HG03571 (cell line): Measurements from ENCODE around the gene SBF2.
"Not testable (repeated sequence)": the region's sequence is repeated elsewhere in the genome, so short reads cannot be mapped to it uniquely, and the experiment has no call there.

Source experiments
- ATAC-seq: cut with Tn5 transposase; IDR thresholded peaks from one replicate; pipeline ENCODE4 v1.9.1; 2021; ENCODE audit not compliant: unreplicated experiment

Gene SBF2

DNA sequence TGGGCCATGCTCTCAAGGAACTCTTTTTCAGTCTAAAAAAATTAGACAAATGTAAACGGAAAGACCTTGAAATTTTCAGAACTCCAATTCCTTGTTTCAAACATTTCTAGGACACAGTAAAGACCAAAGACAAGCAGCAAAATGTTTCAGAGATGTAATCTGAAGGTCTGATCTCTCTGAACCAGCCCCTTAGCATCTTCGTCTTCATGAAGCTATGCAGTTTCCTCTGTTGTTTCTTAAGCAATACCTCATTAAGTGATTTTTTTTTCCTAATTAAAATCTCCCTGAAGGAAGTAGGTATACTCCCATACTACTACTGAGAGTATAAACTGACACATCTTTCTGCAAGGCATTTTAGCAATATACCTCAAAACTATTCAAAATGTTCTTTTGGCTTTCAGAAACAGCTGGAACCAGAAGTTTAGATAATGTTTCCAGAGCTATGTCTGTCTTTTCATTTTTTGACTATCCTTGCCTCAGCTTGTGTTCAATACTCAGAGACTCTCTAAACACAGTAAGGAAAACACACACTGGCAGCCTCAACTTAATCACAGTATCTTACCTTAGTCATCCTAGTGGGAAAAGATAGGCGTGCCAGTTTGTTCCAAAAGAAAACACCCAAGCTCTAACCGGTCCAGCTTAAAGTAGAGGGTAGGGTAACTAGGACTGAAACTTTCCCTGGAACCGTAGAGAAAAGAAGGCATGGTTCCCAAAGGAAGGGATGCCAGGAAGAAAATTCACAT, 25.1 kb downstream of the SBF2 start:
- ATAC-seq: no peak

DNA sequence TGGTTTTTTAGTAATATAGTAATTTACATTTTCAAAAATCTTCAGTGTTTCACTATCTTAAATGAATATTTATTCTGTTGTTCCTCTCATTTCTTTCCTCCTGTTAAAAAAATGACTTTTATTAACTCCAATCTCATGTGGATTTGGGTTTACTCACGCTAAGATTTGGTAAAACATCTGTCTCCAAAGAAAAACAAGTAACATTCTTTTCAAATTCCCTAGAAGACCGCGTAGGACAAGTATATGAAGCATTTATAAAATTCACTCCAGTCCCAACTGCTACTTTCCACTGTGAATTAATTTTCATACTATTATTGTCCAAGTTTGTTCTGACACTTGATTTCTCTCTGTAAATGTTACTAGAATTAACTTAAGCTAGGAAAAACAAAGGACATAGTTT, 26.2 kb downstream of the SBF2 start:
- ATAC-seq: no peak

DNA sequence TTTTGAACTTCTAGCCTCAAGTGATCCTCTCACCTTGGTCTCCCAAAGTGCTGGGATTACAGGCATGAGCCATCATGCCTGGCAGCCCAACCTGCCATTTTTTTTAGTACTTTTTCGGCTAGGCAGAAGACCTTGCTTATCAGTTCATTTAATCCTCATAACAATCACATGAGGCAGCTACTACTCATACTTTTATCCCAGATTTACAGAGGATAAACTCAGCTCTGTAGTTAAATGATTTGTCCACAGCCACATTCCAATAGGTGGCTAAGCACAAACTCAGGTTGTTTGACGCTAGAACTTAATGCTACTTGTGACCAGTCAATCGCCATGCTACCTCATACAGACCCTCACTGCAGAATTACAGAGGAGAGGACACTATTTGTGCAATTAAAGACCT, 28.1 kb downstream of the SBF2 start:
- ATAC-seq: no peak

DNA sequence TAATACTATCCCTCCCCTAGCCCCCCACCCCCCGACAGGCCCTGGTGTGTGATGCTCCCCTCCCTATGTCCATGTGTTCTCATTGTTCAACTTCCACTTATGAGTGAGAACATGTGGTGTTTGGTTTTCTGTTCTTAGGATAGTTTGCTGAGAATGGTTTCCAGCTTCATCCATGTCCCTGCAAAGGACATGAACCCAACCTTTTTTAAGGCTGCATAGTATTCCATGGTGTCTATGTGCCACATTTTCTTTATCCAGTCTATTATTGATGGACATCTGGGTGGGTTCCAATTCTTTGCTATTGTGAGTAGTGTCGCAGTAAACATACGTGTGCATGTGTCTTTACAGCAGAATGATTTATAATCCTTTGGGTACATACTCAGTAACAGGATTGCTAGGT, 29.3 kb downstream of the SBF2 start:
- ATAC-seq: not testable (repeated sequence)

GRCh38 chr11:10263929-10264328, 30.1 kb downstream of the SBF2 start:
- no peak for ATAC-seq

DNA sequence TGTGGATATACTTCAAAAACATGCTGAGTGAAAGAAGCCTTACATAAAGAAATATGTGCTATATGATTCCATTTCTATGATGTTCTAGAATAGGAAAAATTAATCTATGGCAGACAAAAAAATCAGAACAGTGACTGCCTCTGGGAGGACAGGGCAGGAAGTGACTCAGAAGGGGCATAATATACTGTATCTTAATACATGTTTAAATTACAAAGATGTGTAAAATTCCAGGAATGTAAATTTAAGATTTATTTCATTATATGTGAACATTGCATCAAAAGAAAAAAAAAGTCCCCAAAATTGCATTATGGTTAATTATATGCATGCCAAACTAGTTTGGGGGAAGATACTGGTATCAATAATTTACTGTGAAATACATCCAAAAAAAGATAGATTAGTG, 32.2 kb downstream of the SBF2 start:
- ATAC-seq: no peak

DNA sequence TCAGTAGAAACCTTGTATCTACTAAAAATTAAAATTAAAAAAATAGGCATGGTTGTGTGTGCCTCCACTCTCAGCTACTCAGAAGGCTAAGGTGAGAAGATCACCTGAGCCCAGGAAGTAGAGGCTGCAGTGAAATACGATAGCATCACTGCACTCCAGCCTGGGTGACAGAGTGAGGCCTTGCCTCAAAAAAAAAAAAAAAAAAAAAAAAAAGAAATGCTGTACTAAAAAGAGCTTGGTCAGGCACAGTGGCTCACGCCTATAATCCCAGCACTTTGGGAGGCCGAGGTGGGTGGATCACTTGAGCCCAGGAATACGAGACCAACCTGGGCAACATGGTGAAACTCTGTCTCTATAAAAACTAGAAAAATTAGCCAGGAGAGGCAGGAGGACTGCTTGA, 36.5 kb downstream of the SBF2 start:
- no peak for ATAC-seq

DNA sequence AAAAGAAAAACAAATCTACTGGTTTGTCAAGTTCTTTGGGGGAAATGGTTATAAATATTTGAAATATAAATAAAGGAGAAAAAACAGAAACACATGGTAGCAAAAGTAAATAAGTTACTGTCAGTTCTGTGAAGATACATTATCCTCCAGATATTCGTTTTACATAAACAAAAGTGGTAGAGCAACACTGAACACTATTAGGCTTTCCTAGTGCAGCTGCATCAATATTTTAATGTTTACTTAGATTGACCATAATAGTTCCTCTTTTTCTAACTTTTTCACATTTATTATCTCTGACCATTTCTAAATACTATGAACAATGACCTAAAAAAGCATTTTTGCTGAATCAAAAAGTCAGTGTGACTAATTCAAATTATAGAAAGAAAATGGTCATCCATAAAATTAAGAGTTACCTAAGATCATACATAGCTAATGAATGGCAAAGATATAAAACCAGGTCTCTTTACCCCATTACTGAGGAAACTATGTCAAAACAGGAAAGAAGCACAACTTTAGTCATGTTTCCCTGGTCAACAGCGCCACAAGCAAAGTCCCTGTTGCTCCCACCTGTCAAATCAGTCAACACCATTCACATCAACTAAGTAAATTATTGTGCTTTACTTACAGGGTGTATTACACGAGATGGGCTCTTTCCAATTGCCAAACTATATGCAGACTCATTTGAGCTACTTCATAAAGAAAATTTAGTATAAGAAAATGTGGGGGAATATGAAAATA, 38.5 kb downstream of the SBF2 start:
- ATAC-seq: no peak

DNA sequence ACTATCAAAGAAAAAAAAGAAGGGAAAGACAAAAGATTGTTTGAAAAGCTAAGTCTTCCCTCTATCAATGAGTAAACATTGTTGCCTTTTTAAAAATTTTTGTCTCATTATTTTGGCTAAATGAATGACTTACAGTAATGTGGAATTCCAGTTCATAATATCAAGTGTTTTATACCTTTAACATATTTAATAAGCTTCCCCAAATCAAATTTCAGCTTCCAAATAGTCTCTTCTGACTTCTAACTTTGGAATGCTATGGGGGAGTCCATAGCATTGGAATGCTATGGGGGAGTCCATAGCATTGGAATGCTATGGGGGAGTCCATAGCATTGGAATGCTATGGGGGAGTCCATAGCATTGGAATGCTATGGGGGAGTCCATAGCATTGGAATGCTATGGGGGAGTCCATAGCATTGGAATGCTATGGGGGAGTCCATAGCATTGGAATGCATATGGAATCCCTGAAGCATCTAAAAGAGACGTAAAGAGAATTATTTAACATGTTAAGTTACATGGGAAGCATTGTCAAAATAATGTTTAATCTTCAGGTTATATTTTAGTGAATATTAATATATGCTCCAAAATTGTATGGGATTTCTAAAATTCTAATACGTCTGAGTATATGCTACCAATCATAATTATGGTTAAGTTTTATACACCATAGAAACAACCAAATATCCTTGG, 44.4 kb downstream of the SBF2 start:
- ATAC-seq: not testable (repeated sequence)

- no peak for ATAC-seq
These were observed 47.0 kb downstream of the SBF2 start for GRCh38 chr11:10247011-10247410.

- no peak for ATAC-seq
These were observed 50.0 kb downstream of the SBF2 start for GRCh38 chr11:10243896-10244575.

- no peak for ATAC-seq
These were observed 57.2 kb downstream of the SBF2 start for GRCh38 chr11:10236840-10237239.

DNA sequence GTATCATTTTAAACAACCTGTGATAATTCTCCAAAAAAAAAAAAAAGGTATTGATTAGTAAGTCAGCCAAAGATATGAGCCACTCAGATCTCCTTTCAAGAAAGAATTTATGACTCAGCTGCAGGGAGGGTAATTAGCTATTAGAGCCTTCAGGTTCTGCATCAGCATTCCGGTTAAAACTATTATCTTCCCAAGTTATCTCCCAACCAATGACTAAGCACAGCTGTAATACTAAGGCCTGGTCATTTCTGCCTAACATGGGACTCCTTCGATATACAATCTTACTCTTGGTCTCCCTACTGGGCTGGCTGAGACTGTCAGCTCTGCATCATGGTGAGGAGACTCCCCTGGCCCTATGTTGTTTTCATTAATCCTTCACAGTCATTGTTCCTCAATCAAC, 60.4 kb downstream of the SBF2 start:
- ATAC-seq: no peak

DNA sequence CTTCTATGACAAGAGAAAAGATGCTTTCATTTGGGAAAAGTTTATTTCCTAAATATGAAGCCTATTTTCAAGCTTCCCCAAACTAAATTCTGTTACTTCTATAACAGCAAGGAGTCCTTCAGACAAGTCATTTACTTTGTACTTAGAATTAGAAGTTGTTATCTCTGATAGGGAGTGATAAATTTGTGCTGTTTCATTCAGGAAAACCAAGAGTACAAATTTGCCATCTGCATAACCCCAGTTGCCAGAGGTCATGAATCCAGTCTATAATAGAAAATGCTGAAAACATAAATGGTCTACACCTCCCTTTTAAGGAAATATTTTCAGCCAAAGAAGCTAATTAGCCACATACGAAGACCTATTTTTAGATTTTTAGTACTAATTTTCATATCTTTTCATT, 61.3 kb downstream of the SBF2 start:
- no peak for ATAC-seq

GRCh38 chr11:10231803-10232202, 62.2 kb downstream of the SBF2 start:
- ATAC-seq: not testable (repeated sequence)

- no peak for ATAC-seq
These were observed 68.5 kb downstream of the SBF2 start for GRCh38 chr11:10225553-10225952.

DNA sequence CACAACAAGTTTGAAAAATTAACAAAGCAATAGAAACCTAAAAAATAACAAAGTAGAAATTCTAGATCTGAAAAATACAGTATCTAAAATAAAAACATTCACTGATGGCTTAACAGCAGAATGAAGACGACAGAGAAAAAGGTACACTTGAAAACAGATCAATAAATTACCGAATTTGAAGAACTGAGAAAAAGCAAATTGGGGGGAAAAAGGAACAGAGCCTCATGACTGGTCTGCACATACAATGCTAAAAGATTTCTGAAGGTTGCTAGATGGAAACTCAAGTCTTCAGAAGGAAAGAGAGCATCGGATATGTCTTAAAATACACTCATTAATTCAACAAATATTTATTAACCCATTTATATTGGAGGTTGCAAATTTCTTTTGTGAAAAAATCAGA, 71.6 kb downstream of the SBF2 start:
- no peak for ATAC-seq

- ATAC-seq: no peak
These were observed 72.7 kb downstream of the SBF2 start for GRCh38 chr11:10221342-10221741.

GRCh38 chr11:10211470-10211869, 82.5 kb downstream of the SBF2 start:
- no peak for ATAC-seq

- no peak for ATAC-seq
These were observed 84.7 kb downstream of the SBF2 start for GRCh38 chr11:10209326-10209725.

DNA sequence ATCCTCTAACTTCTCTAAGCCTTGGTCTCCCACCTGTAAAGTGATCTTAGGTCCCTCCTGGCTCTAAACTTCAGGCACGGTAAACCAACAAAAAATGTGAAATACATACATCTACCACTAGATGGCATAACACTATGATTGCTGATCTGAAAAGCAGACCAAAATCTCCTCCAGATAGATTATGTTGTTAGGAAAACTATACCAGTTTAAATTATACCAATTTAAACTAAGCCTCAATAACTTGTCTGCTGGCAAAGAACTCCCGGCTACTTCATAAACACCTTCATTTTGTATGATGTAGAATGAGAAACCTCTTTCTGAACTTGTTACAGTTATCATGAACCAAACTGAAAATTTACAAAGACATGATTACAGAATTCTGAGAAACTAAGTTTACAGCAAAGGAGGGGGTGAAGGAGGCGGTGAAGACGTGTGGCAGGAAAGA, 85.9 kb downstream of the SBF2 start:
- ATAC-seq: no peak
